Measurements from ENCODE around the gene ASCC3. TPM values are rescaled to one million over a fixed set of nuclear protein-coding genes. Genes with fewer than 3 reads are reported as not detected.

The ASCC3 gene, protein sequence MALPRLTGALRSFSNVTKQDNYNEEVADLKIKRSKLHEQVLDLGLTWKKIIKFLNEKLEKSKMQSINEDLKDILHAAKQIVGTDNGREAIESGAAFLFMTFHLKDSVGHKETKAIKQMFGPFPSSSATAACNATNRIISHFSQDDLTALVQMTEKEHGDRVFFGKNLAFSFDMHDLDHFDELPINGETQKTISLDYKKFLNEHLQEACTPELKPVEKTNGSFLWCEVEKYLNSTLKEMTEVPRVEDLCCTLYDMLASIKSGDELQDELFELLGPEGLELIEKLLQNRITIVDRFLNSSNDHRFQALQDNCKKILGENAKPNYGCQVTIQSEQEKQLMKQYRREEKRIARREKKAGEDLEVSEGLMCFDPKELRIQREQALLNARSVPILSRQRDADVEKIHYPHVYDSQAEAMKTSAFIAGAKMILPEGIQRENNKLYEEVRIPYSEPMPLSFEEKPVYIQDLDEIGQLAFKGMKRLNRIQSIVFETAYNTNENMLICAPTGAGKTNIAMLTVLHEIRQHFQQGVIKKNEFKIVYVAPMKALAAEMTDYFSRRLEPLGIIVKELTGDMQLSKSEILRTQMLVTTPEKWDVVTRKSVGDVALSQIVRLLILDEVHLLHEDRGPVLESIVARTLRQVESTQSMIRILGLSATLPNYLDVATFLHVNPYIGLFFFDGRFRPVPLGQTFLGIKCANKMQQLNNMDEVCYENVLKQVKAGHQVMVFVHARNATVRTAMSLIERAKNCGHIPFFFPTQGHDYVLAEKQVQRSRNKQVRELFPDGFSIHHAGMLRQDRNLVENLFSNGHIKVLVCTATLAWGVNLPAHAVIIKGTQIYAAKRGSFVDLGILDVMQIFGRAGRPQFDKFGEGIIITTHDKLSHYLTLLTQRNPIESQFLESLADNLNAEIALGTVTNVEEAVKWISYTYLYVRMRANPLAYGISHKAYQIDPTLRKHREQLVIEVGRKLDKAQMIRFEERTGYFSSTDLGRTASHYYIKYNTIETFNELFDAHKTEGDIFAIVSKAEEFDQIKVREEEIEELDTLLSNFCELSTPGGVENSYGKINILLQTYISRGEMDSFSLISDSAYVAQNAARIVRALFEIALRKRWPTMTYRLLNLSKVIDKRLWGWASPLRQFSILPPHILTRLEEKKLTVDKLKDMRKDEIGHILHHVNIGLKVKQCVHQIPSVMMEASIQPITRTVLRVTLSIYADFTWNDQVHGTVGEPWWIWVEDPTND (N-terminal part only)
- total RNA-seq, result 10 to 100 TPM; 50.7 to 53.6 TPM

DNA sequence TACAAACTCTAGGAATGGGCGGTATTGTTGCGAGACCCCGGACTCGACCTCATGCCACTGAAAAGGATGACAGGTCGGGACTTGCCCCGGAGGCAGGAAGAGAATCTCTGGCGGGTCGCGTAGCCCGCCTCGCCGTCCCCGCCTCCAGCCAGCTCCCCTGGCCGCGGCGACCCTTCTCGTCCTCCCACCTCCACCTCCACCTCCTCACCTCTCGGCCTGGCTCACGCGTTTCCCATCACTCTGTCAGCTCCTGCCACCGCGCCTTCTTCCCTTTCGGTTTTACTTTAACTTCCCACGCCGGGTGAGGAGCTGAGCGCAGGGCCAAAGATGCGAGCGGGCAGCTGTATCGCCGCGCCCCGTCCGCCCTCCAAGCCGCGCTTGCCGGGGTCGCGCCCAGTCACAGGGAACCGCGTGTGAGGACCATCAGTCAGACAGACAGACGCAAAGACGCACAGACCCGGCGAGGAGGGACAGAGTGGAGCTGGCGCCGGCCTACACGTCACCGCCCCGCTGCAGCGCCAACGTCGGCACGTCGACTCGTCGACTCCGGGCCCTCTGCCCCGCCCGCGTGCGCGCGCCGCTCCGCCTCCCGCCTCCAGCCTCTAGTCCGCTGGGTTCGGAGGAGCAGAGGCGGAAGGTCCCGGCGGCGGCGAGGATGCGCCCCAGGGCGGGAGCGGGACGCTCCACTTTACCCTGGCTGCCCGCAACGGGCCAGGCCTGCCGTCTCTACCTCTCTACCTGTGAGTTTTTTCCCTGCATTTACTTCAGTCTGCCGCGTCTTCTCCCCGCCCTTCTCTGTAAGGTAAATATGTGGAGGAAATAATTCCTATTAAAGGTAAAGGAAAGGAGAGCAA is at the start of gene ASCC3:
ASCC3 (minus strand) TSS at position 477 of the 854 bp plus-strand sequence. CDS start 13,332 bp downstream, outside the sequence.
- Mint-ChIP-seq H3K27ac (peak within 1 kb of the TSS; percentile 100), H3K4me1 (peaks cover 36% of the 10 kb centered on the region), H3K27me3 (peaks cover 4% of the 10 kb centered on the region), H3K9me3 (peaks cover 2% of the 10 kb centered on the region), H3K4me3 (peak within 1 kb of the TSS; percentile 100), H3K36me3 (peaks cover 21% of the 10 kb centered on the region)
- peak; percentile 95 for DNase-seq

DNA sequence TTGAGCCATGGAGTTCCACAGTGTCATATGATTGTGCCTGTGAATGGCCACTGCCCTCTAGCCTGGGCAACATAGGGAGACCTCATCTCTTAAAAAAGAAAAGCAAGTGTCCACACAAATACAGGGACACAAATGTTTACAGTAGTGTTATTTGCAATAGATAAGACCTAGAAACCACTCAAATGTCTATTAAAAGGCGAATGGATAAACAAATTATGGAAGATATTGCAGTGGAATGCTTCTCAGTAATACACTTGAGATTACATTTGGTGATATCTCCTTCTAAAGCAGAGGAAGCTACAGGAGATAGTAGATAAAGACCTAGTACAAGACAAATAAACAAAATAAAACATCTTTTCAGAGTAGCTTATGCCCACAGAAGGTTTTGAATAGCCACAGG is 44.6 kb upstream of the ASCC3 start:
- H3K27me3 Mint-ChIP-seq, result peaks cover 11% of the 10 kb centered on the region
- DNase-seq, result no peak
- H3K9me3 Mint-ChIP-seq, result no peaks in the 10 kb centered on the region
- H3K36me3 Mint-ChIP-seq, result no peaks in the 10 kb centered on the region
- no peak overlapping the region for H3K27ac Mint-ChIP-seq
- no peak overlapping the region for H3K4me3 Mint-ChIP-seq
- H3K4me1 Mint-ChIP-seq, result no peaks in the 10 kb centered on the region

DNA sequence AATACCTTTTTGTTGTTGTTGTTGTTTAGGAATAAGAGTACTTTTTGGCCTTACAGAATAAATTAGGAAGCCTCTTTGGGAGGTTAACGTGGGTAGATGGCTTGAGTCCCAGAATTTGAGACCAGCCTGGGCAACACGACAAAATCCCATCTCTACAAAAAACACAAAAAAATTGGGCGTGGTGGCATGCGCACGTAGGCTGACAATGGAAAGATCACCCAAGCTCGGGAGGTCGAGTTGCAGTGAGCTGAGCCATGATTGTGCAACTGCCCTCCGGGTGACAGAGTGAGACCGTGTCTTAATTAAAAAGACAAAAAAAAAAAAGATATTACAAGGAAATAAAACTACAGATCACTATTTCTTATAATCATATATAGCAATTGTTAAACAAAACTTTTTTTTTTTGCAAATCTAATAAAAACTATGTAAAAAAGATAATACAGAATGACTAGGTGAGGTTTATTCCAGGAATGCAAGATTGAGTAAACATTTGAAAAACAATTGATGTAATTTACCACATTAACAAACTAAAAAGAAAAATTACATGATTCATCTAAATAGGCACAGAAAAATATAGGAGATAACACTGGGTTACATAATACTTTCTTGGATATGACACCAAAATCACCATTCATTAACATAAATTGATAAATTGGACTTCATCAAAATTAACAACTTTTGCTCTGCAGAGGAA is 43.6 kb upstream of the ASCC3 start:
- peaks cover 15% of the 10 kb centered on the region for H3K27me3 Mint-ChIP-seq
- no peak overlapping the region for H3K27ac Mint-ChIP-seq
- no peak overlapping the region for H3K4me3 Mint-ChIP-seq
- H3K9me3 Mint-ChIP-seq, result no peaks in the 10 kb centered on the region
- H3K36me3 Mint-ChIP-seq, result no peaks in the 10 kb centered on the region
- H3K4me1 Mint-ChIP-seq, result no peaks in the 10 kb centered on the region
- no peak for DNase-seq

DNA sequence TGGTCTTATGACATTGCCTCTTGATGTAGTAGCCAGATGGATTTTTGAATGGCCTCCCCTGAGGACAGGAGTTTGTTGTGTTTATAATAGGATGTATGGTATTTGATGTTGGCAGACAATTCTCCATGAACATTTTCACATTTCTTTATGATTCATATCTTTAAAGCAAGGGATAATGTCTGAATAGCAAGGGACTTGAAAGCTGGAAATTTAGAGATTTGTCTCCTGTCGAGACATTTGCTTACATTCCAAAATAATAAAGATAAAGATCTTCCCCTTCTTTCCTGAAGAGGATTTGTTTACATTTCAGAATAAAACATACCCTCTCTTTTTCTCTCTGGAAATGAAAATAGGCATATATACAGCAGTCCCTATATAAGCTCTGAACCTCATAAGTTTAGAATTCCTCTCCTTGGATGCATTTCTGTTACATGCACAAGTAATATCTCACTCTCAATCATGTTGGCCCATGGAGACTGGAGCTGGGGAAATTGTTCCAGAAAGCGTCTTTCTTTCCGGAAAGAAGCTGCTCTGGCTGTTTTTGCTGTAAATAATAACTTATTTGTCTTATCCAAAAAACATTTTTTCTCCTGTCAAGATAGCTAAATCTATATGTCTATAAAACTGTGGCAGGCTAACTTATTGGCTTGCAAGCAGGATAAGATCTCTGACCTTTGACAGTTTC is 42.5 kb upstream of the ASCC3 start:
- H3K36me3 Mint-ChIP-seq, result no peaks in the 10 kb centered on the region
- H3K27me3 Mint-ChIP-seq, result peaks cover 20% of the 10 kb centered on the region
- no peak overlapping the region for H3K4me3 Mint-ChIP-seq
- no peak for DNase-seq
- H3K4me1 Mint-ChIP-seq, result no peaks in the 10 kb centered on the region
- H3K27ac Mint-ChIP-seq, result no peak overlapping the region
- no peaks in the 10 kb centered on the region for H3K9me3 Mint-ChIP-seq

DNA sequence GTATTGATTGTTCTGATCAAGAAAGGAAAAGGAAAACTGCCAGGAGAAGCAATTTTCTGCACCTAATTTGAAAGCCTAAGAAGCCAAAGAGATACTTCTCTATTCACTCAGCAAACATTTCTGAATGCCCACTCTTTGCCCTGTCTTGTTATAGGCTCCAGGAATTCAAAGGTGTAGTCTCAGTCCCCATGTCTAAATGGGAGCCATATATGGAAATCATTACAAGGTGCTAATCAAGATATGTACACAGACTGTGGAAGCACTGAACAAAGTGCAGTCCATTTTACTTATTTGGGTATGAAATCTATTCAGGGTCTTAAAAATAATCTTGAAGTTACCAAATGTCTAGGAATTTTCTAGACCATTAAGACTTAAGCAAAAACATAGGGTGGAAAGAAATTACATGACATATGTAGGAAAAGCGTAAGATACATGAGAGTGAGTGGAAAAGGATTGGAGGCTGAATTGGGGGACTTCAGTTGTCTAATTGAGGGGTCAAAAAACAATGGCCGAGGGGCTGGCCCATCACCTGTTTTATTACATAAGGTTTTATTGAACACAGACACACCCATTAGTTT is 39.0 kb upstream of the ASCC3 start:
- Mint-ChIP-seq H3K4me1 (no peaks in the 10 kb centered on the region), H3K9me3 (no peaks in the 10 kb centered on the region), H3K27me3 (peaks cover 24% of the 10 kb centered on the region), H3K27ac (no peak overlapping the region), H3K4me3 (no peak overlapping the region), H3K36me3 (no peaks in the 10 kb centered on the region)
- no peak for DNase-seq

DNA sequence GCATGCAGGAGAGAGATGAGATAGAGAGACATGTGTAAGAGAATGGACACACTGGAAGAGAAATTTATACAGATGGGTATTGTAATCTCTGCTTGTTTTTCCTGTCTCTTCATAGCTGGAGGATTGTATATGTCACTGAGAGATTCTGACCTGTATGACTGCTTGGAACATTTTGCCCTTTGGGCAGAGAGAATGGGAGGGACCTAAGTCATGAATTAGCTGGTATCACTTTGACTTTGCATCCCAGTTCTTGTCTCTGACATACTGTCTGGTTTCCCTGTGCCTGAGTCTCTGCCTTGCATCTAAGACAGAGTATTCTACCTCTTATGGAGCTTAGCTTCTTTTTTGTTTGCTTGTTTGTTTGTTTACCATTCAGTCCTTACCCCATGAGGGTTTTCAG is 37.0 kb upstream of the ASCC3 start:
- no peak for DNase-seq
- H3K27me3 Mint-ChIP-seq, result peaks cover 18% of the 10 kb centered on the region
- H3K9me3 Mint-ChIP-seq, result no peaks in the 10 kb centered on the region
- H3K4me3 Mint-ChIP-seq, result no peak overlapping the region
- no peaks in the 10 kb centered on the region for H3K4me1 Mint-ChIP-seq
- H3K27ac Mint-ChIP-seq, result no peak overlapping the region
- no peaks in the 10 kb centered on the region for H3K36me3 Mint-ChIP-seq

DNA sequence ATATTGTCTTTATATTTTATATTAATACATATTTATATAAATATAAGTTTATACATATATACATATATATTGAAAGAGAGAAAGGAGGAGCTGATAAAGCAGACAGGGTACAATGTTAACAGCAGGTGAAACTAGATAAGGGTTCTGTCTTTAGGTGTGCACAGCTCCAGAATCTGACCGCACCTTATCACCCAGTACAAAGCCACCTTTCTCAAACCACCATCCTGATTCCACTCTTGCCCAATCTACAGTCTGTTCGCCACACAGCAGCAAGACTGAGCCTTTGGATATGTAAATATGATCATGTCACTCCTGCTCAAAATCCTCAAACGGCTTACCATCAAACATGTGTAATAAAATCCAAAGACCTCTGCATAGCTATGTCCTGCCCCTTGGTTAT is 34.7 kb upstream of the ASCC3 start:
- Mint-ChIP-seq H3K4me1 (no peaks in the 10 kb centered on the region), H3K27ac (no peak overlapping the region), H3K27me3 (peaks cover 13% of the 10 kb centered on the region), H3K4me3 (no peak overlapping the region), H3K36me3 (no peaks in the 10 kb centered on the region), H3K9me3 (no peaks in the 10 kb centered on the region)
- DNase-seq, result no peak

DNA sequence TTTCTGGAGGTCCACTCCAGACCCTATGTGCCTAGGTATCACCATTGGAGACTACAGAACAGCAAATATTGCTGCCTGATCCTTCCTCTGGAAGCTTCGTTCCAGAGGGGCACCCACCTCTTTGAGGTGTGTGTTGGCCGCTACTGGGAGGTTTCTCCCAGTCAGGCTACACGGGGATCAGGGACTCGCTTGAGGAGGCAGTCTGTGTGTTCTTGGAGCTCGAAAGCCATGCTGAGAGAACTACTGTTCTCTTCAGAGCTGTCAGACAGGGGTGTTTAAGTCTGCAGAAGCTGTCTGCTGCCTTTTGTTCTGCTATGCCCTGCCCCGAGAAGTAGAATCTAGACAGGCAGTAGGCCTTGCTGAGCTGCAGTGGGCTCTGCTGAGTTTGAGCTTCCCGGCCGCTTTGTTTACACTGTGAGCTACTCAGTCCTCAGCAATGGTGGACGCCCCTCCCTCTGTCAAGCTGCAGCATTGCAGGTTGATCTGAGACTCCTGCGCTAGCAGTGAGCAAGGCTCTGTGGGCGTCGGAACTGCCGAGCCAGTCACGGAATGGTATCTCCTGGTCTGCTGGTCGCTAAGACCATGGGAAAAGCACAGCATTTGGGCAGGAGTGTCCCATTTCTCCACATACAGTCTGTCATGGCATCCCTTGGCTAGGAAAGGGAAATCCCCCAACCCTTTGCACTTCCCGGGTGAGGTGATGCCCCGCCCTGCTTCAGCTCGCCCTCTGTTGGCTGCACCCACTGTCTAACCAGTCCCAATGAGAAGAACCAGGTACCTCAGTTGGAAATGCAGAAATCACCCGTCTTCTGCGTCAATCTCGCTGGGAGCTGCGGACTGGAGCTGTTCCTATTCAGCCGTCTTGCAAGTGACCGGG is 32.5 kb upstream of the ASCC3 start:
- Mint-ChIP-seq H3K4me3 (no peak overlapping the region), H3K27me3 (peaks cover 5% of the 10 kb centered on the region), H3K27ac (no peak overlapping the region), H3K4me1 (no peaks in the 10 kb centered on the region), H3K9me3 (no peaks in the 10 kb centered on the region), H3K36me3 (no peaks in the 10 kb centered on the region)
- no peak for DNase-seq

DNA sequence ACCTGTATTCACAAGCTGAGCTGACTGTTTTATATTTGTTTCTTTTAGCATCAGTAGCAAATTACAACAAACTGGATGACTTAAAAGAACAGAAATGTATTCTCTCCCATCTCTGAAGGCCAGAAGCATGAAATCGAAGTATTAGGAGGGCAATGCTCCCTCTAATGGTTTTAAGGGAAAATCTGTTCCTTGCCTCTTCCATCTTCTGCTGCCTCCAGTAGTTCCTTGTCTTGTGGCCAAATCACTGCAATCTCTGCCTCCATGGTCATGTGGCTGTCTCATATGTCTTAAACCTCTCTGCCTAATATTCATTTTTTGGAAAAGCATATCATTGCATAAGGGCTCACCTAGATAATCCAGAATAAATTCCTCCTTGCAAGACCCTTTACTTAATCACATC is 25.2 kb upstream of the ASCC3 start:
- Mint-ChIP-seq H3K27me3 (no peaks in the 10 kb centered on the region), H3K9me3 (no peaks in the 10 kb centered on the region), H3K27ac (no peak overlapping the region), H3K4me1 (peaks cover 2% of the 10 kb centered on the region), H3K36me3 (no peaks in the 10 kb centered on the region), H3K4me3 (no peak overlapping the region)
- DNase-seq, result no peak

DNA sequence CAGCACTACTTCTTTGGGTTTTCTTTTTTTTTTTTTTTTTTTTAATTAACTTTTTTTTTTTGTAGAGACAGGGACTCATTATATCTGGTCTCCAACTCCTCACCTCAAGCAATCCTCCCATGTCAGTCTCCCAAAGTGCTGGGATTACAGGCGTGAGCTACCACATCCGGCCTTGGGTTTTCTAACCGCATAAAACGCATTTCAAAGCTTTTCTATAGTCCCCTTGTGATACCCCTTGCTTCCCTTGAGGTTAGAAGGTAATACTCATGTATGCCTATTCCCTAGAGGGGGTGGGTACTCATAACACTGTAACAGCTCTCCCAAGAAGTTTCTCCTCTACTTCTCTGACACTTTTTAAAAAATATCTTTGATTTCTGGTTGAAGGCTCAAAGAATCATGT is 23.9 kb upstream of the ASCC3 start:
- no peaks in the 10 kb centered on the region for H3K36me3 Mint-ChIP-seq
- H3K4me1 Mint-ChIP-seq, result peaks cover 2% of the 10 kb centered on the region
- no peaks in the 10 kb centered on the region for H3K9me3 Mint-ChIP-seq
- H3K27ac Mint-ChIP-seq, result no peak overlapping the region
- no peaks in the 10 kb centered on the region for H3K27me3 Mint-ChIP-seq
- H3K4me3 Mint-ChIP-seq, result no peak overlapping the region
- DNase-seq, result no peak

DNA sequence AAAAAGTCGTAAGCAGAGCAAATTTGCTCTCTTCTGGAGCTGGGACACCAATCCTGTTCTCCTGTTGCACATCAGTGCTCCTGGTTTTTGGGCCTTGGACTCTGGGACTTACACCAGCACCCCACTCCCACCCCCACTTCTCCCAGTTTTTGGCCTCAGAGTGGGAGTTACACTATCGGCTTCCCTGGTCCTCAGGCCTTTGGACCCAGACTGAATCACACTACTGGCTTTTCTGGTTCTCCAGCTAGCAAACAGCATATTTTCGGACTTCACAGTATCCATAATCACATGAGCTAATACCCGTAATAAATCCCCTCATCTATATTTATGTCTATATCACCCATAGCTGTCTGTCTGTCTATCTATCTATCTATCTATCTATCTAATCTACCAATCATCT is 23.2 kb upstream of the ASCC3 start:
- Mint-ChIP-seq H3K4me1 (peaks cover 2% of the 10 kb centered on the region), H3K4me3 (no peak overlapping the region), H3K27me3 (no peaks in the 10 kb centered on the region), H3K9me3 (no peaks in the 10 kb centered on the region), H3K27ac (no peak overlapping the region), H3K36me3 (no peaks in the 10 kb centered on the region)
- no peak for DNase-seq

DNA sequence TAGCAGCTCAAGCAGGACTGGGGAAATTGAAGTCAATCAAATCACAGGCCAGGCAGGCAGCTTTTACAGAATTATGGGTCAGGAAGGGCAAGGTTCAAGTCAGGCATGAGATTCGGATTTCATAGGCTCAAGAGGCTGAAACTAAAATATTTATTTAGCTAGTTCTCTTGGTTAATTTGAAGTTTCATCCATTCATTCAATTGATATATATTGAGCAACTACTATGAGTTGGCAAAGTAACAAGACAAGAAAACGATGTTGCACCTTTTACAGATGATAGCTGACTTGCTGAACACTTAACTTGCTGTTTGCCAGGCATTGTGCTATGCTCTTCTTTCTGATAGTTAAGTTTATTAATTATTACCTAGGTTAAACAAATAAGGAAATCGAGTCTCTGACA is 20.5 kb upstream of the ASCC3 start:
- no peaks in the 10 kb centered on the region for H3K36me3 Mint-ChIP-seq
- DNase-seq, result no peak
- H3K27ac Mint-ChIP-seq, result no peak overlapping the region
- H3K4me1 Mint-ChIP-seq, result peaks cover 2% of the 10 kb centered on the region
- H3K9me3 Mint-ChIP-seq, result peaks cover 2% of the 10 kb centered on the region
- no peak overlapping the region for H3K4me3 Mint-ChIP-seq
- no peaks in the 10 kb centered on the region for H3K27me3 Mint-ChIP-seq
